BE2C (cell line): Measurements from ENCODE around the gene DNMT3A.

Experiments
- DNase-seq: peaks from one replicate; pipeline ENCODE4 v3.0.0-alpha.2; 2020
- H3K27me3 ChIP-seq: fragments of 250-450 bp; sonication (Bioruptor Pico); 2 replicates; pipeline ENCODE4 v1.5.1; 2020; ENCODE audit warnings: mild to moderate bottlenecking
- H3K36me3 ChIP-seq: fragments of 250-450 bp; sonication (Bioruptor Pico); 2 replicates; pipeline ENCODE4 v1.5.1; 2020; ENCODE audit warnings: mild to moderate bottlenecking
- H3K4me1 ChIP-seq: fragments of 250-450 bp; sonication (Bioruptor Pico); 2 replicates; pipeline ENCODE4 v1.5.1; 2020
- H3K4me3 ChIP-seq: 2 replicates; pipeline ENCODE4 v1.5.1; 2011; ENCODE audit warnings: low read depth, low read length
- H3K9me3 ChIP-seq: fragments of 250-450 bp; sonication (Bioruptor Pico); 2 replicates; pipeline ENCODE4 v1.5.1; 2020
- CTCF ChIP-seq: IDR thresholded peaks from 2 replicates; pipeline ENCODE4 v1.5.1; 2012; ENCODE audit warnings: mild to moderate bottlenecking, low read depth, low read length

DNMT3A gene

GRCh38 chr2:25253153-25253626, 88.5 kb downstream of the DNMT3A start:
- DNase-seq, result no peak
- H3K9me3 ChIP-seq, result no peaks in the 10 kb centered on the region
- H3K4me1 ChIP-seq, result peaks cover 22% of the 10 kb centered on the region
- peaks cover 9% of the 10 kb centered on the region for H3K36me3 ChIP-seq
- H3K27me3 ChIP-seq, result no peaks in the 10 kb centered on the region
- no peak overlapping the region for H3K4me3 ChIP-seq
- no peak for TF ChIP-seq CTCF

GRCh38 chr2:25252291-25253152, 89.2 kb downstream of the DNMT3A start:
- Histone ChIP-seq H3K9me3 (no peaks in the 10 kb centered on the region), H3K4me3 (peak overlapping the region; percentile 83), H3K27me3 (no peaks in the 10 kb centered on the region), H3K4me1 (peaks cover 18% of the 10 kb centered on the region), H3K36me3 (peaks cover 12% of the 10 kb centered on the region)
- no peak for TF ChIP-seq CTCF
- DNase-seq, result peak; percentile 91

- no peaks in the 10 kb centered on the region for H3K9me3 ChIP-seq
- H3K4me1 ChIP-seq, result peaks cover 11% of the 10 kb centered on the region
- no peak for TF ChIP-seq CTCF
- H3K4me3 ChIP-seq, result peak overlapping the region; percentile 83
- peak; percentile 66 for DNase-seq
- H3K36me3 ChIP-seq, result peaks cover 20% of the 10 kb centered on the region
- H3K27me3 ChIP-seq, result no peaks in the 10 kb centered on the region
These were observed 90.1 kb downstream of the DNMT3A start for GRCh38 chr2:25251422-25252273.

GRCh38 chr2:25251071-25251421, 90.7 kb downstream of the DNMT3A start:
- TF ChIP-seq CTCF, result no peak
- no peaks in the 10 kb centered on the region for H3K27me3 ChIP-seq
- peak overlapping the region; percentile 83 for H3K4me3 ChIP-seq
- H3K9me3 ChIP-seq, result no peaks in the 10 kb centered on the region
- peaks cover 26% of the 10 kb centered on the region for H3K36me3 ChIP-seq
- no peak for DNase-seq
- peaks cover 5% of the 10 kb centered on the region for H3K4me1 ChIP-seq

- Histone ChIP-seq H3K4me3 (peak overlapping the region; percentile 83), H3K9me3 (no peaks in the 10 kb centered on the region), H3K4me1 (peaks cover 5% of the 10 kb centered on the region), H3K36me3 (peaks cover 29% of the 10 kb centered on the region), H3K27me3 (no peaks in the 10 kb centered on the region)
- TF ChIP-seq CTCF, result no peak
- no peak for DNase-seq
These were observed 91.2 kb downstream of the DNMT3A start for GRCh38 chr2:25250331-25251070.
